Psoas muscle (tissue), 8 donors: ENCODE data around the gene BFSP2. TPM values are rescaled to one million over a fixed set of nuclear protein-coding genes. Genes with fewer than 3 reads are reported as not detected.

Experiments
- ATAC-seq, 4 donors: fragments of 200-7000 bp; cut with Tn5 transposase; one replicate each; pipeline ENCODE4 v1.9.1; 2020; ENCODE audit warnings: moderate library complexity in 3 of 4, mild to moderate bottlenecking in 2 of 4
- DNase-seq, 2 donors: peaks; one replicate each; pipeline ENCODE4 v3.0.0-alpha.2; 2020
- H3K27ac ChIP-seq: fragments of 200-600 bp; one replicate; pipeline ENCODE4 v1.8.0; 2022
- H3K27me3 ChIP-seq, 3 donors: fragments of 200-600 bp in 1 of 3; one replicate each; pipeline versions ENCODE4 v1.6.1 to v1.8.0; 2013 to 2022; ENCODE audit warnings: low read length in 2 of 3, mild to moderate bottlenecking in 2 of 3, moderate library complexity in 1 of 3; ENCODE audit not compliant: insufficient read depth in 3 of 3
- H3K36me3 ChIP-seq, 2 donors: fragments of 200-600 bp in 1 of 2; one replicate each; pipeline versions ENCODE4 v1.6.1 to v1.8.0; 2013 to 2022; ENCODE audit warnings: low read depth in 1 of 2, mild to moderate bottlenecking in 1 of 2, moderate library complexity in 1 of 2; ENCODE audit not compliant: insufficient read depth in 1 of 2
- H3K4me1 ChIP-seq: fragments of 200-600 bp; one replicate; pipeline ENCODE4 v1.8.0; 2022
- H3K4me3 ChIP-seq: fragments of 200-600 bp; one replicate; pipeline ENCODE4 v1.8.0; 2022; ENCODE audit warnings: mild to moderate bottlenecking
- H3K9me3 ChIP-seq: fragments of 200-600 bp; one replicate; pipeline ENCODE4 v1.8.0; 2022
- CTCF ChIP-seq: fragments of 200-600 bp; IDR thresholded peaks from one replicate; pipeline ENCODE4 v1.8.0; 2022; ENCODE audit warnings: antibody characterized with exemption
- WGBS, 3 donors: extraction: QIAGEN DNeasy Blood & Tissue Kit; methylation state at CpG; one replicate each; pipeline versions ENCODE4 v1.1.6 to v1.1.7; 2013; 5-methylcytosine and 5-hydroxymethylcytosine counted together
- intact Hi-C, 2 donors: fragments of 100-400 bp; cut with DNase I; formaldehyde crosslinking; loops; one replicate each; pipeline versions ENCODE4 v1.11.0 to v1.14.2; 2022
- polyA plus RNA-seq, 3 donors: library from polyadenylated mRNA; stranded (reverse); fragments of 200-250 nt; gene quantifications; one replicate each; pipeline ENCODE4 v1.2.3, GENCODE V29; 2013
- total RNA-seq, 4 donors: library from RNA; stranded (reverse); fragmentation: NEBNext Ultra II Directional in 2 of 4; extraction: Animal tissue kit (Norgen Biotek cat#: 25700) in 2 of 4; gene quantifications; one replicate each; pipeline versions ENCODE4 v1.2.1 to v1.2.4, GENCODE V29; 2021 to 2023
- donor health status: healthy with polysubstance abuse.
- donor health status: DM: no; HTN: no; CAD: no; lungs with moderate emphysema.
- donor health status: Bipolar disorder and iron deficiency.
- donor health status: healthy.
- donor health status: DM: yes; HTN: yes; CAD: no.
- donor health status: DM: no; HTN: no; CAD: no.
- donor health status: DM: no; HTN: no; CAD: no.
- donor health status: DM: yes; HTN: yes; CAD: no.

The BFSP2 gene
- total and polyA plus RNA-seq, 7 donors = not detected

DNA sequence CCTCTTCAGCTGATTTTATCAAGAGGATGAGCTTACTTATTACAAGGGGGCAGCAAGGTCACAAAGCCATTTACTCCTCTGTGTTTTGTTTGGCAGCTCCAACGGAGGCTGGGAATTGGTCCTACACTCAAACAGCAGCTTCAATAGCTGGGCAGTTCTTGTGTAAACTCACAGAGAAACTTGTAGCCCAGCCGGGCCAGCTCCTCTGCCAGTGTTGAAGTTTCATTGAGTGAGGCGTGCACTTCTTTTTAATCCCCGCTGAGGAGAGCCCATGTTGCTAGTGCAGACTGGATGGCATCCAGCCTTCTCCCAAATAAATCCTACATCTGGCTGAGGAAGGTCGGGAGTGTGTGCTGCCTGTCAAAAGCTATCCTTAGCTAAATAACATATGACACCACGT lies 59.5 kb downstream of the BFSP2 start:
- Histone ChIP-seq H3K9me3 (no peaks in the 10 kb centered on the region), H3K4me1 (peaks cover 26% of the 10 kb centered on the region), H3K27ac (peak overlapping the region; percentile 73), H3K36me3 (no peaks in the 10 kb centered on the region), H3K4me3 (no peak overlapping the region), H3K27me3 (no peaks in the 10 kb centered on the region)
- peak in 1 of 2 donors; percentile 58 for DNase-seq
- intact Hi-C loops = no loop called here
- 7 to 16% (median 9%) methylated on average over 6 of the region's 6 CpGs for WGBS, 3 donors
- ATAC-seq = peak; percentile 73 to 94 (median 90)
- no peak for TF ChIP-seq CTCF

DNA sequence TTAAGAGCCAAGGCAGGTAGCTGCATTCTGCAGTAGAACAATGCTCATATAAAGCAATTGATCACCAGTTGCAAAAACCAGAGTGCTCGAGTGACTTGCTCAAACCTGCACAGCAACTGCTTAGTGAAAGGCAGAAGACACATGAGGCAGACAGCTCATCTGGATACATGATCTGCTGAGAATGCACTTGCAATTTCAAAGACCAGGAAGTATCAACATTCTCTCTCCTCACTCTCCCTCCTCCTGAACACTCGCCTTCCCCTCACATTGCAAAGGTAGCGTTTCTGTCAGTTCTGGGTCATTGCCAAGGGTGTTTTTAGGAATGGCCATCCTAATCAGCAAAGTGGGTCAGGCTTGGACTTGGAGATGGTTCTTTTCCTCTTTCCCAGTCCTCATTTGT lies 61.0 kb downstream of the BFSP2 start:
- Histone ChIP-seq H3K4me1 (peaks cover 26% of the 10 kb centered on the region), H3K27ac (no peak overlapping the region), H3K27me3 (no peaks in the 10 kb centered on the region), H3K4me3 (no peak overlapping the region), H3K36me3 (no peaks in the 10 kb centered on the region), H3K9me3 (no peaks in the 10 kb centered on the region)
- ATAC-seq (peak; percentile 46 to 64 (median 56)), DNase-seq (no peak)
- WGBS, 3 donors = 52 to 68% (median 60%) methylated on average over 3 of the region's 3 CpGs
- intact Hi-C loops = loop anchor here in 1 of 2 donors (5.0 kb wide), 1 partner anchor 111 kb away; the partner anchor contains the start of gene CDV3
- no peak for TF ChIP-seq CTCF

DNA sequence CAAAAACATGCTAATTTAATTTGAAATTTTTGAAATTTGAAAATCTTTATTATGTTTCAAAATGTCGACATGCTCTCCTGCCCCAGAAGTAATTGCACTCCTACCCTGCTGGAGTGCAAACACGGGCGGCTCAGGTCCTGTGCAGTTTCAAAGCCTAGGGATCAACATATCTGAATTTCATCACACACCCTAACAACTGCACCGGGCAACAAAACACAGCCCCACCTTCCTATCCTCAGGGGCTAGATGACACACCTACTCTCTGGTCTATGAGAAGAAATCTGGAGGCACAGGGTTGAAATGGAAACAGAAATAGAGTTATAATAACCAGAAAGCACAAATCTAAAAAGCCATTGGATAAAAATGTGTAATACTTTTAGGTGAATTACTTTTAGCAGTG lies 61.4 kb downstream of the BFSP2 start:
- TF ChIP-seq CTCF = no peak
- peak overlapping the region; percentile 12 for H3K27ac ChIP-seq
- peaks cover 26% of the 10 kb centered on the region for H3K4me1 ChIP-seq
- no peaks in the 10 kb centered on the region for H3K36me3 ChIP-seq
- ATAC-seq (peak in 2 of 4 donors; percentile 28 to 33), DNase-seq (no peak)
- no peaks in the 10 kb centered on the region for H3K9me3 ChIP-seq
- H3K4me3 ChIP-seq = no peak overlapping the region
- no peaks in the 10 kb centered on the region for H3K27me3 ChIP-seq
- intact Hi-C loops = loop anchor here in 1 of 2 donors (5.0 kb wide), 1 partner anchor 111 kb away; the partner anchor contains the start of gene CDV3
- 42 to 63% (median 45%) methylated on average over 4 of the region's 4 CpGs for whole genome bisulfite sequencing, 3 donors

GRCh38 chr3:133463347-133463860 lies 63.5 kb downstream of the BFSP2 start:
- no peak for ATAC-seq
- no peak overlapping the region for H3K27ac ChIP-seq
- DNase-seq = no peak
- intact Hi-C loops = loop anchor here in 1 of 2 donors (5.0 kb wide), 1 partner anchor 109 kb away; the partner anchor contains the start of gene CDV3
- H3K36me3 ChIP-seq = no peaks in the 10 kb centered on the region
- 70 to 73% (median 70%) methylated on average over 8 of the region's 8 CpGs for WGBS, 3 donors
- peaks cover 36% of the 10 kb centered on the region for H3K4me1 ChIP-seq
- TF ChIP-seq CTCF = no peak
- no peaks in the 10 kb centered on the region for H3K27me3 ChIP-seq
- H3K4me3 ChIP-seq = no peak overlapping the region
- H3K9me3 ChIP-seq = no peaks in the 10 kb centered on the region

- H3K27me3 ChIP-seq = no peaks in the 10 kb centered on the region
- peaks cover 32% of the 10 kb centered on the region for H3K4me1 ChIP-seq
- intact Hi-C loops = loop anchor here in 1 of 2 donors (5.0 kb wide), 1 partner anchor 108 kb away; the partner anchor contains the start of gene CDV3
- TF ChIP-seq CTCF = no peak
- DNase-seq (no peak), ATAC-seq (no peak)
- H3K4me3 ChIP-seq = no peak overlapping the region
- 76 to 93% (median 88%) methylated on average over 1 of the region's 1 CpG for whole genome bisulfite sequencing, 3 donors
- no peaks in the 10 kb centered on the region for H3K36me3 ChIP-seq
- no peaks in the 10 kb centered on the region for H3K9me3 ChIP-seq
- no peak overlapping the region for H3K27ac ChIP-seq
These were observed 64.7 kb downstream of the BFSP2 start for GRCh38 chr3:133464573-133464972.
